Measurements from ENCODE around the gene RMDN2.

- TF ChIP-seq PREB (CRISPR knock-in tag; IDR thresholded peaks at IDR 0.05; ENCODE audit: borderline replicate concordance) (no peak), CTCF (IDR thresholded peaks at IDR 0.05) (no peak), ESRRA (CRISPR knock-in tag; IDR thresholded peaks at IDR 0.05; ENCODE audit: borderline replicate concordance) (no peak), SMAD4 (CRISPR knock-in tag; IDR thresholded peaks at IDR 0.05) (no peak), ZNF121 (CRISPR knock-in tag; IDR thresholded peaks at IDR 0.05) (no peak)
Observed at GRCh38 chr2:37912056-37912455, 13.0 kb upstream of the RMDN2 start.
